Lower lobe of right lung (tissue), 2 donors: Measurements from ENCODE around the gene KIF1C. TPM values are rescaled to one million over a fixed set of nuclear protein-coding genes. Genes with fewer than 3 reads are reported as not detected.

Source experiments
- ATAC-seq, 2 donors: fragments of 200-7000 bp; cut with Tn5 transposase; one replicate each; pipeline ENCODE4 v1.9.1; 2020 to 2022; ENCODE audit warnings: mild to moderate bottlenecking in 2 of 2, moderate library complexity in 2 of 2
- DNase-seq: peaks from one replicate; pipeline ENCODE4 v3.0.0-alpha.2; 2020
- H3K27ac ChIP-seq: fragments of 200-600 bp; one replicate; pipeline ENCODE4 v1.8.0; 2022
- H3K27me3 ChIP-seq: fragments of 200-600 bp; one replicate; pipeline ENCODE4 v1.8.0; 2022; ENCODE audit warnings: low read depth
- H3K36me3 ChIP-seq: fragments of 200-600 bp; one replicate; pipeline ENCODE4 v1.8.0; 2022; ENCODE audit warnings: mild to moderate bottlenecking
- H3K4me1 ChIP-seq: fragments of 200-600 bp; one replicate; pipeline ENCODE4 v1.8.0; 2022
- H3K4me3 ChIP-seq: fragments of 200-600 bp; one replicate; pipeline ENCODE4 v1.8.0; 2022; ENCODE audit warnings: mild to moderate bottlenecking
- H3K9me3 ChIP-seq: fragments of 200-600 bp; one replicate; pipeline ENCODE4 v1.8.0; 2022
- intact Hi-C: fragments of 100-400 bp; cut with DNase I; formaldehyde crosslinking; loops from one replicate; pipeline ENCODE4 v1.11.0; 2022
- total RNA-seq: library from RNA; stranded (reverse); fragmentation: NEBNext Ultra II Directional; extraction: Animal tissue kit (Norgen Biotek cat#: 25700); gene quantifications from one replicate; pipeline ENCODE4 v1.2.1, GENCODE V29; 2021
- TF ChIP-seq, protein P1 (sequence below): fragments of 200-600 bp; IDR thresholded peaks from one replicate; pipeline ENCODE4 v1.8.0; 2022; ENCODE audit warnings: antibody characterized with exemption, mild to moderate bottlenecking
- donor health status: DM: no; HTN: yes; CAD: no; lungs with severe emphysema.

Gene KIF1C
- total RNA-seq, 1 donor from 2014 or later: 182 TPM

DNA sequence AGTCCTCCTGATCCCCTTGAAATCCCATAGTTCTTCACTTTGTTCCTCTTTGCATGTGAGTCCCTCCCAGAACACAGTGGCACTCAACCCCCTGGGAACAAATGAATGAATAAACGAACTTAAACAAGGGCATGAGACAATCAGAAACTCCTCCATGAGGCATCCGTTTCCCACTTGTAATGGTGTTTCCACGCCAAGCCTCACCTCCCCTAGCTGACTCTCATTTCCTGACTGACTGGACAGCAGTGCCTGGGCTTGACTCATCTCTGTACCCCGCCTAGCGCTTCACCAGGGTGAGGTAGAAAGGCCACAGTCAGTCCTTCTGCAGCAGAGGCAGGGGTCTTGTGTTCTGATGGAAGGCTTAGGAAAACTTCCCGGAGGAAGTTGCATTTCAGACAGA lies 14.2 kb downstream of the KIF1C start:
- intact Hi-C loops: no loop called here
- H3K36me3 ChIP-seq: peaks cover 91% of the 10 kb centered on the region
- no peaks in the 10 kb centered on the region for H3K27me3 ChIP-seq
- no peak overlapping the region for H3K4me3 ChIP-seq
- TF ChIP-seq, protein P1, sequence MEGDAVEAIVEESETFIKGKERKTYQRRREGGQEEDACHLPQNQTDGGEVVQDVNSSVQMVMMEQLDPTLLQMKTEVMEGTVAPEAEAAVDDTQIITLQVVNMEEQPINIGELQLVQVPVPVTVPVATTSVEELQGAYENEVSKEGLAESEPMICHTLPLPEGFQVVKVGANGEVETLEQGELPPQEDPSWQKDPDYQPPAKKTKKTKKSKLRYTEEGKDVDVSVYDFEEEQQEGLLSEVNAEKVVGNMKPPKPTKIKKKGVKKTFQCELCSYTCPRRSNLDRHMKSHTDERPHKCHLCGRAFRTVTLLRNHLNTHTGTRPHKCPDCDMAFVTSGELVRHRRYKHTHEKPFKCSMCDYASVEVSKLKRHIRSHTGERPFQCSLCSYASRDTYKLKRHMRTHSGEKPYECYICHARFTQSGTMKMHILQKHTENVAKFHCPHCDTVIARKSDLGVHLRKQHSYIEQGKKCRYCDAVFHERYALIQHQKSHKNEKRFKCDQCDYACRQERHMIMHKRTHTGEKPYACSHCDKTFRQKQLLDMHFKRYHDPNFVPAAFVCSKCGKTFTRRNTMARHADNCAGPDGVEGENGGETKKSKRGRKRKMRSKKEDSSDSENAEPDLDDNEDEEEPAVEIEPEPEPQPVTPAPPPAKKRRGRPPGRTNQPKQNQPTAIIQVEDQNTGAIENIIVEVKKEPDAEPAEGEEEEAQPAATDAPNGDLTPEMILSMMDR: no peak
- DNase-seq (no peak), ATAC-seq (no peak)
- no peaks in the 10 kb centered on the region for H3K9me3 ChIP-seq
- H3K27ac ChIP-seq: no peak overlapping the region
- H3K4me1 ChIP-seq: no peaks in the 10 kb centered on the region

DNA sequence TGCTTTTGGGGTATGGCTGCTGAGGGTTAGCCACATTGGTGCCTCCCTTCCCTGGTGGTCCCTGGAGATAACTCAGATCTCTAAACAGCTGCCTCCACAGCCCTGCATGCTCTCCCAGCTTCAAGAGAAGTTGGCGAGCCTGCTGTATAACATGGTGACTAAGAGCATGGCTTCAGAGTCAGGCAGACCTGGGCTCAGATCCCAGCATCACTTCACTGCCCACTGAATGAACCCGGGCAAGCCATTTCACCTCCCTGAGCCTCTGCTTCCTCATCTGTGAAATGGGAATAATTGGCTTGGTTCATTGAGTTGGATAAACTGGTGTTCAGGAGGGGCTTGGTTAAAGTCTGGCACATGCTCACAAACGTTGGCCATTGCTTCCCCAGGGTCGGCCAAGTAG lies 16.6 kb downstream of the KIF1C start:
- Histone ChIP-seq H3K4me3 (no peak overlapping the region), H3K36me3 (peaks cover 95% of the 10 kb centered on the region), H3K4me1 (no peaks in the 10 kb centered on the region), H3K27ac (no peak overlapping the region), H3K9me3 (no peaks in the 10 kb centered on the region), H3K27me3 (no peaks in the 10 kb centered on the region)
- DNase-seq (no peak), ATAC-seq (no peak)
- intact Hi-C loops: no loop called here
- TF ChIP-seq, protein P1: no peak

DNA sequence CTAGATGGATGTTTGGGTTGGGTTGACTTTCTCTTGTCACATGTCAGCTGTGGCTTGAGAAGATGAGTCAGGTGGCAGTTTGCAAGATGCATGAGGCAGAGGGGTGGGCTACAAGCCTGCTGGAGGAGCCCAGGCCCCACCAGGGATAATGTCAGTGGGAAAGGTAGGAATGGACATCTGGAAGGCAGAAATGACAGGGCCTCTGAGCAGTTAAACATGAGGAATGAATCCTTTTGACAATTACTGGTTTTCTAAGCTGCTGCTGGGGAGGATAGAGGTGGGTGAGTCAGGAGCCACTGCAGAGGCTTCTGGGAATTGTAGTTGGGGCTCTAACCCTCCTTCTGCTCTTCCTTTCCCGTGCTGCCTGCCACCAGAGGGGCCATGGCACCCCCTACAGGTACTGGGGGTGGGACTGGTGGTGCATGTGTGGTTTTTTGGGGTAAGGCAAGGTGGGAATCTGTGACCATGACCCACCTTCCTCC lies 21.8 kb downstream of the KIF1C start:
- ATAC-seq: no peak
- H3K9me3 ChIP-seq: no peaks in the 10 kb centered on the region
- H3K27ac ChIP-seq: no peak overlapping the region
- intact Hi-C loops: no loop called here
- no peak for DNase-seq
- H3K4me1 ChIP-seq: no peaks in the 10 kb centered on the region
- H3K4me3 ChIP-seq: no peak overlapping the region
- peaks cover 96% of the 10 kb centered on the region for H3K36me3 ChIP-seq
- H3K27me3 ChIP-seq: no peaks in the 10 kb centered on the region
- TF ChIP-seq, protein P1: peak; percentile 6

DNA sequence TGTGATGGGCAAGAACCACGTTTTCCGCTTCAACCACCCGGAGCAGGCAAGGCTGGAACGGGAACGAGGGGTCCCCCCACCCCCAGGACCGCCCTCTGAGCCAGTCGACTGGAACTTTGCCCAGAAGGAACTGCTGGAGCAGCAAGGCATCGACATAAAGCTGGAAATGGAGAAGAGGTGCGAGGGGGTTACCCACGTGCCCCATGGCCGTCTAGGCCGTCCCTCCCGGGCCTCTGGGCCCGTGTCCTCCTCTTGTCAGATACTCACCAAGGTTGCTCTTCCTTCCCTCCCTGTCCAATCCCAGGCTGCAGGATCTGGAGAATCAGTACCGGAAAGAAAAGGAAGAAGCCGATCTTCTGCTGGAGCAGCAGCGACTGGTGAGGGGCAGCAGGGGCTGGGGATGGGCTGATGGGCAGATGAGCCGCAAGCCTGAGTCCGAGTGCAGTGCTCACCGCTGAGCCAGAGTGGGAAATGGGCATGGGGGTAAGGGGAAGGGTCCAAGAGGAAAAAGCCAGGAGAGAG lies 22.8 kb downstream of the KIF1C start:
- H3K36me3 ChIP-seq: peaks cover 85% of the 10 kb centered on the region
- no peak for ATAC-seq
- H3K4me3 ChIP-seq: no peak overlapping the region
- TF ChIP-seq, protein P1: no peak
- no peak for DNase-seq
- no peaks in the 10 kb centered on the region for H3K9me3 ChIP-seq
- H3K4me1 ChIP-seq: no peaks in the 10 kb centered on the region
- no peaks in the 10 kb centered on the region for H3K27me3 ChIP-seq
- intact Hi-C loops: no loop called here
- no peak overlapping the region for H3K27ac ChIP-seq

DNA sequence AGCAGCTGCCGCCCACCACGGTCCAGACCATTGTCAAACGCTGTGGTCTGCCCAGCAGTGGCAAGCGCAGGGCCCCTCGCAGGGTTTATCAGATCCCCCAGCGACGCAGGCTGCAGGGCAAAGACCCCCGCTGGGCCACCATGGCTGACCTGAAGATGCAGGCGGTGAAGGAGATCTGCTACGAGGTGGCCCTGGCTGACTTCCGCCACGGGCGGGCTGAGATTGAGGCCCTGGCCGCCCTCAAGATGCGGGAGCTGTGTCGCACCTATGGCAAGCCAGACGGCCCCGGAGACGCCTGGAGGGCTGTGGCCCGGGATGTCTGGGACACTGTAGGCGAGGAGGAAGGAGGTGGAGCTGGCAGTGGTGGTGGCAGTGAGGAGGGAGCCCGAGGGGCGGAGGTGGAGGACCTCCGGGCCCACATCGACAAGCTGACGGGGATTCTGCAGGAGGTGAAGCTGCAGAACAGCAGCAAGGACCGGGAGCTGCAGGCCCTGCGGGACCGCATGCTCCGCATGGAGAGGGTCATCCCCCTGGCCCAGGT lies 24.5 kb downstream of the KIF1C start:
- Histone ChIP-seq H3K4me3 (no peak overlapping the region), H3K9me3 (no peaks in the 10 kb centered on the region), H3K27ac (no peak overlapping the region), H3K27me3 (no peaks in the 10 kb centered on the region), H3K4me1 (no peaks in the 10 kb centered on the region), H3K36me3 (peaks cover 68% of the 10 kb centered on the region)
- no peak for ATAC-seq
- TF ChIP-seq, protein P1: no peak
- no peak for DNase-seq
- intact Hi-C loops: no loop called here
